H9 (cell line): ENCODE measurements around the gene CFAP54. TPM values are rescaled to one million over a fixed set of nuclear protein-coding genes. Genes with fewer than 3 reads are reported as not detected.

Source experiments
- DNase-seq: peaks from one replicate; pipeline ENCODE4 v3.0.0-alpha.2; 2017
- H2AFZ ChIP-seq: one replicate; pipeline ENCODE4 v1.6.1; 2013; ENCODE audit warnings: mild to moderate bottlenecking, low read length, control low read depth, moderate library complexity
- H2AK5ac ChIP-seq: 2 replicates; pipeline ENCODE4 v1.6.1; 2013; ENCODE audit warnings: low read length, control low read depth, mixed read lengths; ENCODE audit not compliant: insufficient read length
- H2BK120ac ChIP-seq: one replicate; pipeline ENCODE4 v1.6.1; 2013; ENCODE audit warnings: low read depth, mild to moderate bottlenecking, low read length, control low read depth, inconsistent platforms; ENCODE audit not compliant: poor library complexity, severe bottlenecking
- H2BK12ac ChIP-seq: 2 replicates; pipeline ENCODE4 v1.6.1; 2013; ENCODE audit warnings: low read length, control low read depth, mixed read lengths, low read depth; ENCODE audit not compliant: insufficient read length
- H2BK15ac ChIP-seq: 2 replicates; pipeline ENCODE4 v1.6.1; 2013; ENCODE audit warnings: low read depth, low read length, control low read depth
- H2BK20ac ChIP-seq: one replicate; pipeline ENCODE4 v1.6.1; 2013; ENCODE audit warnings: low read depth, mild to moderate bottlenecking, low read length, control low read depth, inconsistent platforms; ENCODE audit not compliant: poor library complexity, severe bottlenecking
- H2BK5ac ChIP-seq: 2 replicates; pipeline ENCODE4 v1.6.1; 2013; ENCODE audit warnings: low read length, control low read depth, mixed read lengths; ENCODE audit not compliant: insufficient read length
- H3K14ac ChIP-seq: 2 replicates; pipeline ENCODE4 v1.6.1; 2013; ENCODE audit warnings: low read length, control low read depth; ENCODE audit not compliant: insufficient read depth
- H3K18ac ChIP-seq: 2 replicates; pipeline ENCODE4 v1.6.1; 2013; ENCODE audit warnings: low read depth, mild to moderate bottlenecking, mixed read lengths, low read length, control low read depth; ENCODE audit not compliant: insufficient read length
- H3K23ac ChIP-seq: 2 replicates; pipeline ENCODE4 v1.6.1; 2013; ENCODE audit warnings: low read length, control low read depth, mixed read lengths, low read depth; ENCODE audit not compliant: insufficient read length
- H3K23me2 ChIP-seq: 2 replicates; pipeline ENCODE4 v1.6.1; 2013; ENCODE audit warnings: low read depth, mild to moderate bottlenecking, mixed read lengths, low read length, control low read depth; ENCODE audit not compliant: insufficient read length, poor library complexity, severe bottlenecking
- H3K27ac ChIP-seq: 2 replicates; pipeline ENCODE4 v1.5.1; 2013; ENCODE audit warnings: low read length, control low read depth, mixed read lengths, low read depth; ENCODE audit not compliant: insufficient read length
- H3K27me3 ChIP-seq: 2 replicates; pipeline ENCODE4 v1.6.1; 2013; ENCODE audit warnings: low read length, control low read depth, inconsistent platforms; ENCODE audit not compliant: insufficient read depth
- H3K4ac ChIP-seq: 2 replicates; pipeline ENCODE4 v1.6.1; 2013; ENCODE audit warnings: low read depth, mild to moderate bottlenecking, control low read depth, inconsistent platforms, low read length, moderate library complexity
- H3K4me1 ChIP-seq: 2 replicates; pipeline ENCODE4 v1.6.1; 2013; ENCODE audit warnings: low read length, control low read depth, inconsistent platforms; ENCODE audit not compliant: insufficient read depth
- H3K4me2 ChIP-seq: 2 replicates; pipeline ENCODE4 v1.6.1; 2013; ENCODE audit warnings: low read length, control low read depth, mixed read lengths; ENCODE audit not compliant: insufficient read length, insufficient read depth
- H3K56ac ChIP-seq: 2 replicates; pipeline ENCODE4 v1.6.1; 2013; ENCODE audit warnings: low read depth, mild to moderate bottlenecking, mixed read lengths, low read length, control low read depth; ENCODE audit not compliant: insufficient read length
- H3K79me1 ChIP-seq: 2 replicates; pipeline ENCODE4 v1.6.1; 2013; ENCODE audit warnings: low read depth, mild to moderate bottlenecking, moderate library complexity, low read length, control low read depth, inconsistent platforms; ENCODE audit not compliant: insufficient read depth, poor library complexity, severe bottlenecking
- H3K79me2 ChIP-seq: 2 replicates; pipeline ENCODE4 v1.6.1; 2013; ENCODE audit warnings: low read length, control low read depth, inconsistent platforms; ENCODE audit not compliant: insufficient read depth
- H3K9ac ChIP-seq: 2 replicates; pipeline ENCODE4 v1.6.1; 2013; ENCODE audit warnings: low read length, control low read depth, mixed read lengths; ENCODE audit not compliant: insufficient read length; ENCODE audit errors: extremely low read depth
- H3K9me3 ChIP-seq: one replicate; pipeline ENCODE4 v1.6.1; 2013; ENCODE audit warnings: low read depth, low read length, inconsistent platforms; ENCODE audit not compliant: control insufficient read depth
- H3T11ph ChIP-seq: one replicate; pipeline ENCODE4 v1.6.1; 2013; ENCODE audit warnings: mild to moderate bottlenecking, low read length, control low read depth, inconsistent platforms
- H4K20me1 ChIP-seq: one replicate; pipeline ENCODE4 v1.6.1; 2013; ENCODE audit not compliant: control insufficient read depth, insufficient read length, insufficient read depth
- H4K5ac ChIP-seq: 2 replicates; pipeline ENCODE4 v1.6.1; 2013; ENCODE audit warnings: low read depth, mild to moderate bottlenecking, mixed read lengths, low read length, control low read depth; ENCODE audit not compliant: insufficient read length
- H4K8ac ChIP-seq: replicated peaks from 2 replicates; pipeline ENCODE4 v1.6.1; 2013; ENCODE audit warnings: low read length, control low read depth, mixed read lengths, low read depth; ENCODE audit not compliant: insufficient read length
- H4K91ac ChIP-seq: 2 replicates; pipeline ENCODE4 v1.6.1; 2013; ENCODE audit warnings: low read depth, mild to moderate bottlenecking, moderate library complexity, mixed read lengths, low read length, control low read depth; ENCODE audit not compliant: insufficient read length
- H3K27ac Mint-ChIP-seq, 3 experiments: 2 replicates in 2 of 3; 3 replicates in 1 of 3; pipeline ENCODE4 v1.8.0; 2020 to 2021; ENCODE audit warnings: mixed read lengths in 3 of 3, mild to moderate bottlenecking in 1 of 3, moderate library complexity in 1 of 3
- H3K27me3 Mint-ChIP-seq: 2 replicates; pipeline ENCODE4 v1.8.0; 2021; ENCODE audit warnings: low read depth, mild to moderate bottlenecking, moderate library complexity, mixed read lengths
- H3K36me3 Mint-ChIP-seq, 3 experiments: 2 replicates in 2 of 3; 3 replicates in 1 of 3; pipeline ENCODE4 v1.8.0; 2020 to 2021; ENCODE audit warnings: low read depth in 3 of 3, mixed read lengths in 3 of 3; ENCODE audit not compliant: insufficient read depth in 1 of 3
- H3K4me1 Mint-ChIP-seq, 2 experiments: 2 replicates each; pipeline ENCODE4 v1.8.0; 2020; ENCODE audit warnings: mixed read lengths in 2 of 2
- H3K4me3 Mint-ChIP-seq, 2 experiments: 2 replicates in 1 of 2; 3 replicates in 1 of 2; pipeline ENCODE4 v1.8.0; 2020 to 2021; ENCODE audit warnings: mild to moderate bottlenecking in 2 of 2, mixed read lengths in 2 of 2, moderate library complexity in 1 of 2
- H3K9me3 Mint-ChIP-seq, 2 experiments: 2 replicates in 1 of 2; 3 replicates in 1 of 2; pipeline ENCODE4 v1.8.0; 2020; ENCODE audit warnings: mild to moderate bottlenecking in 2 of 2, mixed read lengths in 2 of 2, moderate library complexity in 1 of 2
- CTCF ChIP-seq: fragments of 200-600 bp; sonication (generic); conservative IDR thresholded peaks from 3 replicates; pipeline ENCODE4 v1.8.0; 2021; ENCODE audit warnings: antibody characterized with exemption, mild to moderate bottlenecking
- WGBS: extraction: QIAGEN DNeasy Blood & Tissue Kit; methylation state at CpG from one replicate; pipeline ENCODE4 v1.1.7; 2013; ENCODE audit warnings: missing lambda C conversion rate, low lambda C conversion rate, mixed read lengths; ENCODE audit not compliant: insufficient read length; ENCODE audit errors: extremely low coverage; 5-methylcytosine and 5-hydroxymethylcytosine counted together
- total RNA-seq: library from RNA; stranded (reverse); gene quantifications from 2 replicates; pipeline ENCODE4 v1.2.1, GENCODE V29; 2021

CFAP54 gene
- total RNA-seq, 1 experiment from 2014 or later: 0.24 TPM

- DNase-seq: no peak
- Histone ChIP-seq H2AK5ac (no peak overlapping the region), H2BK12ac (no peak overlapping the region), H3K27me3 (no peaks in the 10 kb centered on the region; the same call in 1 of the 2 replicates), H3K23ac (no peak overlapping the region), H4K91ac (no peak overlapping the region), H2BK120ac (no peak overlapping the region), H3K4me1 (no peaks in the 10 kb centered on the region; the same call in 1 of the 2 replicates), H3K4ac (no peak overlapping the region), H4K20me1 (no peaks in the 10 kb centered on the region), H4K8ac (no peak overlapping the region), H2AFZ (no peak overlapping the region), H2BK20ac (no peak overlapping the region), H3K79me1 (no peaks in the 10 kb centered on the region), H2BK5ac (no peak overlapping the region), H3K9ac (no peak overlapping the region), H3T11ph (no peak overlapping the region), H3K27ac (no peak overlapping the region), H3K9me3 (no peaks in the 10 kb centered on the region), H3K23me2 (no peaks in the 10 kb centered on the region), H2BK15ac (no peak overlapping the region), H4K5ac (no peak overlapping the region), H3K18ac (no peak overlapping the region), H3K79me2 (no peaks in the 10 kb centered on the region), H3K14ac (no peak overlapping the region), H3K56ac (no peak overlapping the region), H3K4me2 (no peak overlapping the region)
- no CpG with 5 or more reads among the region's 2 CpGs for WGBS
- no peaks in the 10 kb centered on the region for H3K27me3 Mint-ChIP-seq
- H3K27ac Mint-ChIP-seq: no peak overlapping the region; a peak in 1 of 7 replicates
- H3K9me3 Mint-ChIP-seq: no peaks in the 10 kb centered on the region
- H3K4me3 Mint-ChIP-seq: no peak overlapping the region
- H3K4me1 Mint-ChIP-seq: peaks cover 6 to 11% of the 10 kb centered on the region in 2 experiments
- H3K36me3 Mint-ChIP-seq: no peaks in the 10 kb centered on the region
- no peak for TF ChIP-seq CTCF
These were observed 322.8 kb downstream of the CFAP54 start for GRCh38 chr12:96812153-96812552.
